ENCODE data around the gene WDR55.

DNA sequence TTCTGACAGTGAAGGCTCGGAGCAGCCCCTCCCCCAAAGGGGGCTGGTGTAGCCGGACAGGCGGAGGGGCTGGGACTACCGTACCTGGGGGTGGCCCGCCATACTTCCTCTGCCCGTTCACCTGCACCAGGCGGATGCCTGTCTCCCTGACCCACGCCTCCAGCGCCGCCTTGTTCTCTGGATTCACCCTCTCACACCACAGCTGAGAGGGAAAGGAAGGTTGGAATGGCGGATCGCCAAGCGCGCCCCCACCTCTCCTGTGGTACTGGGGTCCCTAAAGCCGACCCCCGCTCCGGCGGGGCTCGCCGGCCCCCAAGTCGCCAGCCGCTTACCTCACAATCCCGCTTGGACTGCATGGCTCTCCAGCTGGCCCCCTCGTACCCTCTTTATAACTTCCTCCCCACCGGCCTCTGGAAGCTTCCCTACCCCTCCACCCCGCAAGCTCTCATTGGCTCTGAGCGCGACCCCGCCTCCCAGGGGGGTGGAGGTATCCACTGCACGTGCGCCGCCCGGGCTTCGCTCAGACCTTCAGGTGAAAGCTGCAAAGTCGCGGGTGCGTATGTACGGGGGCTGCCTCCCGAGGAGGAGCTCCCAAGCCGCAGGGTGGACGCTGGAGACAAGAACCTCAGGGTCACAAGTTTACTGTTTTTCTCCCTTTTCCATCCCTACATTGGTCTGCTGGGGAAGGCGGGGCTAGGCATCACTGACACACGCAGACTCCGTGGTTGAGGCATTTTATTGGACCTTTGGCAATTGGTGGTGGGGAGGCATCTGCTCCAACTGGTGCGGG is 8.7 kb downstream of the WDR55 start, which contains the start of gene DND1:
- TF ChIP-seq, protein P1, sequence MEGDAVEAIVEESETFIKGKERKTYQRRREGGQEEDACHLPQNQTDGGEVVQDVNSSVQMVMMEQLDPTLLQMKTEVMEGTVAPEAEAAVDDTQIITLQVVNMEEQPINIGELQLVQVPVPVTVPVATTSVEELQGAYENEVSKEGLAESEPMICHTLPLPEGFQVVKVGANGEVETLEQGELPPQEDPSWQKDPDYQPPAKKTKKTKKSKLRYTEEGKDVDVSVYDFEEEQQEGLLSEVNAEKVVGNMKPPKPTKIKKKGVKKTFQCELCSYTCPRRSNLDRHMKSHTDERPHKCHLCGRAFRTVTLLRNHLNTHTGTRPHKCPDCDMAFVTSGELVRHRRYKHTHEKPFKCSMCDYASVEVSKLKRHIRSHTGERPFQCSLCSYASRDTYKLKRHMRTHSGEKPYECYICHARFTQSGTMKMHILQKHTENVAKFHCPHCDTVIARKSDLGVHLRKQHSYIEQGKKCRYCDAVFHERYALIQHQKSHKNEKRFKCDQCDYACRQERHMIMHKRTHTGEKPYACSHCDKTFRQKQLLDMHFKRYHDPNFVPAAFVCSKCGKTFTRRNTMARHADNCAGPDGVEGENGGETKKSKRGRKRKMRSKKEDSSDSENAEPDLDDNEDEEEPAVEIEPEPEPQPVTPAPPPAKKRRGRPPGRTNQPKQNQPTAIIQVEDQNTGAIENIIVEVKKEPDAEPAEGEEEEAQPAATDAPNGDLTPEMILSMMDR (IDR thresholded peaks at IDR 0.05), result no peak
- TF ChIP-seq EP300 (IDR thresholded peaks at IDR 0.05) (no peak), POLR2AphosphoS5 (IDR thresholded peaks at IDR 0.05) (no peak)

Data from stomach (tissue), 4 donors.